AG09309 (cell line): ENCODE data around the gene CTPS2.

Experiments used
- DNase-seq: peaks from one replicate; pipeline ENCODE4 v3.0.0-alpha.2; 2010; ENCODE audit warnings: low read depth
- H3K4me3 ChIP-seq: 2 replicates; pipeline ENCODE4 v1.5.1; 2011; ENCODE audit warnings: mild to moderate bottlenecking, low read depth, low read length, moderate library complexity; ENCODE audit not compliant: control insufficient read depth
- CTCF ChIP-seq: IDR thresholded peaks from 2 replicates; pipeline ENCODE4 v1.5.1; 2011; ENCODE audit warnings: mild to moderate bottlenecking, low read depth, low read length, inconsistent platforms; ENCODE audit not compliant: insufficient read depth, control insufficient read depth; ENCODE audit errors: missing control alignments

The CTPS2 gene

GRCh38 chrX:16714504-16714903 is 2.0 kb upstream of the CTPS2 start:
- TF ChIP-seq CTCF: no peak
- DNase-seq: no peak
- H3K4me3 ChIP-seq: no peak overlapping the region

- no peak for DNase-seq
- H3K4me3 ChIP-seq: peak overlapping the region; percentile 51
- TF ChIP-seq CTCF: no peak
These were observed 449 bp downstream of the CTPS2 start for GRCh38 chrX:16711893-16712547.

GRCh38 chrX:16711219-16711811 is 1.2 kb downstream of the CTPS2 start:
- H3K4me3 ChIP-seq: peak overlapping the region; percentile 51
- no peak for TF ChIP-seq CTCF
- no peak for DNase-seq

- no peak overlapping the region for H3K4me3 ChIP-seq
- TF ChIP-seq CTCF: no peak
- no peak for DNase-seq
These were observed 4.5 kb downstream of the CTPS2 start for GRCh38 chrX:16708016-16708415.

GRCh38 chrX:16705370-16705769 is 7.1 kb downstream of the CTPS2 start:
- H3K4me3 ChIP-seq: no peak overlapping the region
- TF ChIP-seq CTCF: no peak
- no peak for DNase-seq

GRCh38 chrX:16702700-16703599 is 9.5 kb downstream of the CTPS2 start:
- H3K4me3 ChIP-seq: no peak overlapping the region
- no peak for DNase-seq

More at GRCh38 chrX:16702700-16703599, 9.5 kb downstream of the CTPS2 start:
- TF ChIP-seq CTCF: no peak
